Upper lobe of left lung (tissue), 4 donors: ENCODE measurements around the gene KCNK15.

Source experiments
- CTCF ChIP-seq, 6 experiments: fragments of 450-650 bp in 4 of 6; fragments of 200-600 bp in 2 of 6; sonication (generic) in 2 of 6; IDR thresholded peaks; one replicate each; pipeline ENCODE4 v1.5.1; 2016 to 2019; ENCODE audit warnings: antibody characterized with exemption in 6 of 6
- POLR2AphosphoS5 ChIP-seq, 2 donors: sonication (generic); formaldehyde crosslinking; IDR thresholded peaks; one replicate each; pipeline ENCODE4 v1.5.1; 2017; ENCODE audit warnings: antibody characterized with exemption in 2 of 2

GRCh38 chr20:44796758-44797457, 51.2 kb downstream of the KCNK15 start:
- TF ChIP-seq POLR2AphosphoS5 (IDR thresholded peaks at IDR 0.05), result no peak
- no peak for TF ChIP-seq CTCF (IDR thresholded peaks at IDR 0.05)
